Caki2 (cell line): ENCODE results near the gene VASP. TPM values are rescaled to one million over a fixed set of nuclear protein-coding genes. Genes with fewer than 3 reads are reported as not detected.

Experiments
- DNase-seq: peaks from one replicate; pipeline ENCODE4 v3.0.0-alpha.2; 2015; ENCODE audit warnings: low read depth
- in situ Hi-C: cut with HindIII; loops from 2 replicates; pipeline ENCODE4 v1.10.0; 2016; ENCODE audit warnings: low sequenced_read_pairs, low pct_unique_long_range_greater_than_20kb, mixed read lengths
- total RNA-seq: library from RNA; depleted of rRNA; stranded (reverse); fragments of >200 nt; shearing (Covaris generic); gene quantifications from 2 replicates; pipeline ENCODE4 v1.2.3, GENCODE V29; 2014; ENCODE audit warnings: low replicate concordance; rRNA removed

VASP gene
- 98.9 and 123 TPM in 2 replicates for total RNA-seq

- in situ Hi-C loops, result no loop called here
- peak; percentile 90 for DNase-seq
Measured at GRCh38 chr19:45506989-45507871, at the start of gene VASP. TSS of gene VASP (plus strand) at chr19:45507479. CDS start at chr19:45507772, 293 bp downstream.

GRCh38 chr19:45457776-45458175, 49.5 kb upstream of the VASP start:
- DNase-seq, result no peak
- in situ Hi-C loops, result no loop called here

GRCh38 chr19:45460807-45461347, 46.4 kb upstream of the VASP start:
- in situ Hi-C loops, result no loop called here
- no peak for DNase-seq

GRCh38 chr19:45462174-45462573, 45.1 kb upstream of the VASP start:
- in situ Hi-C loops, result no loop called here
- DNase-seq, result no peak

GRCh38 chr19:45463241-45463640, 44.0 kb upstream of the VASP start:
- in situ Hi-C loops, result no loop called here
- DNase-seq, result no peak

- in situ Hi-C loops, result no loop called here
- no peak for DNase-seq
Measured at GRCh38 chr19:45464274-45464673, 43.0 kb upstream of the VASP start.

- in situ Hi-C loops, result no loop called here
- no peak for DNase-seq
Measured at GRCh38 chr19:45464852-45465441, 42.3 kb upstream of the VASP start.

- in situ Hi-C loops, result no loop called here
- no peak for DNase-seq
Measured at GRCh38 chr19:45467115-45467455, 40.2 kb upstream of the VASP start.

- peak; percentile 91 for DNase-seq
- in situ Hi-C loops, result no loop called here
Measured at GRCh38 chr19:45467456-45468158, 39.7 kb upstream of the VASP start, which contains the start of gene FOSB. TSS of gene FOSB (plus strand) at chr19:45467996. CDS start at chr19:45468587, 591 bp downstream.

GRCh38 chr19:45468159-45468651, 39.1 kb upstream of the VASP start:
- in situ Hi-C loops, result no loop called here

GRCh38 chr19:45468803-45469131, 38.5 kb upstream of the VASP start:
- in situ Hi-C loops, result no loop called here
- DNase-seq, result no peak

More at GRCh38 chr19:45468159-45468651, 39.1 kb upstream of the VASP start:
- no peak for DNase-seq

GRCh38 chr19:45469132-45469944, 37.9 kb upstream of the VASP start:
- DNase-seq, result peak; percentile 99
- in situ Hi-C loops, result no loop called here

GRCh38 chr19:45469945-45470761, 37.1 kb upstream of the VASP start:
- DNase-seq, result peak; percentile 93
- in situ Hi-C loops, result no loop called here

GRCh38 chr19:45470762-45471081, 36.6 kb upstream of the VASP start:
- no peak for DNase-seq

GRCh38 chr19:45471111-45471930, 36.0 kb upstream of the VASP start:
- DNase-seq, result no peak
- in situ Hi-C loops, result no loop called here

More at GRCh38 chr19:45470762-45471081, 36.6 kb upstream of the VASP start:
- in situ Hi-C loops, result no loop called here

GRCh38 chr19:45471931-45472562, 35.2 kb upstream of the VASP start:
- no peak for DNase-seq
- in situ Hi-C loops, result no loop called here
